Measurements from ENCODE around the gene RPE65. TPM values are rescaled to one million over a fixed set of nuclear protein-coding genes. Genes with fewer than 3 reads are reported as not detected.

The RPE65 gene
- polyA plus RNA-seq = not detected in 2 replicates

GRCh38 chr1:68449901-68450300 is at the start of gene RPE65:
RPE65 (minus strand) TSS chr1:68449954; CDS start chr1:68449905, 49 bp downstream.

GRCh38 chr1:68496680-68497357 is 47.1 kb upstream of the RPE65 start, which contains the start of gene DEPDC1:
DEPDC1 (minus strand) TSS chr1:68497082; CDS start chr1:68496999, 83 bp downstream.

Other genes with a start within 250 kb of the RPE65 start
- gene WLS, start 217.4 kb downstream of the RPE65 start, polyA plus RNA-seq = 28.3 and 32.5 TPM in 2 replicates
- not detected in 2 replicates for gene DEPDC1, start 47.1 kb upstream of the RPE65 start, polyA plus RNA-seq